MCF 10A (cell line): ENCODE measurements around the gene CXCR3. TPM values are rescaled to one million over a fixed set of nuclear protein-coding genes. Genes with fewer than 3 reads are reported as not detected.
"Not testable (repeated sequence)": the region's sequence is repeated elsewhere in the genome, so short reads cannot be mapped to it uniquely, and the experiment has no call there.

Source experiments
- BruUV-seq: library from RNA; stranded (reverse); fragments of 400-500 nt; replicated peaks from 2 replicates; lab custom pipeline; 2021; lab: Mats Ljungman, UMichigan
- CTCF ChIA-PET: fragments of 300-600 bp; sonication (Branson Sonifier 250); formaldehyde crosslinking; extraction: SDS; loops from one replicate; lab custom pipeline; 2021; ENCODE audit warnings: antibody characterized with exemption, inconsistent platforms; lab: Yijun Ruan, JAX
- POLR2A ChIA-PET: fragments of 300-600, 350-650 bp; sonication (Branson Sonifier 250); formaldehyde crosslinking; extraction: SDS; loops from one replicate; lab custom pipeline; 2020; ENCODE audit warnings: antibody characterized with exemption, inconsistent platforms; lab: Yijun Ruan, JAX
- DNase-seq: peaks from one replicate; pipeline ENCODE4 v3.0.0-alpha.2; 2018; ENCODE audit not compliant: unreplicated experiment
- H3K27ac Mint-ChIP-seq: one replicate; pipeline ENCODE4 v1.8.0; 2022; ENCODE audit warnings: mild to moderate bottlenecking, low read depth, mixed read lengths; ENCODE audit not compliant: unreplicated experiment
- H3K27me3 Mint-ChIP-seq: one replicate; pipeline ENCODE4 v1.8.0; 2022; ENCODE audit warnings: mixed read lengths; ENCODE audit not compliant: insufficient read depth, unreplicated experiment
- H3K36me3 Mint-ChIP-seq: one replicate; pipeline ENCODE4 v1.8.0; 2022; ENCODE audit warnings: mild to moderate bottlenecking, moderate library complexity, mixed read lengths; ENCODE audit not compliant: insufficient read depth, unreplicated experiment
- H3K4me1 Mint-ChIP-seq: one replicate; pipeline ENCODE4 v1.8.0; 2022; ENCODE audit warnings: mixed read lengths; ENCODE audit not compliant: insufficient read depth, unreplicated experiment
- H3K4me3 Mint-ChIP-seq: one replicate; pipeline ENCODE4 v1.8.0; 2022; ENCODE audit warnings: mild to moderate bottlenecking, moderate library complexity, mixed read lengths; ENCODE audit not compliant: unreplicated experiment
- H3K9me3 Mint-ChIP-seq: one replicate; pipeline ENCODE4 v1.8.0; 2022; ENCODE audit warnings: mixed read lengths; ENCODE audit not compliant: unreplicated experiment
- intact Hi-C: fragments of 100-400 bp; cut with micrococcal nuclease; formaldehyde crosslinking; loops from 2 replicates; pipeline ENCODE4 v1.14.1; 2022
- total RNA-seq: library from RNA; stranded (reverse); gene quantifications from 2 replicates; pipeline ENCODE4 v1.2.3, GENCODE V29; 2022
- TF ChIP-seq, protein P1 (sequence below): fragments of 200-600 bp; IDR thresholded peaks from one replicate; pipeline ENCODE4 v1.8.0; 2022; ENCODE audit warnings: antibody characterized with exemption, mild to moderate bottlenecking; ENCODE audit not compliant: unreplicated experiment

The CXCR3 gene
- total RNA-seq, 1 experiment from 2014 or later = not detected

DNA sequence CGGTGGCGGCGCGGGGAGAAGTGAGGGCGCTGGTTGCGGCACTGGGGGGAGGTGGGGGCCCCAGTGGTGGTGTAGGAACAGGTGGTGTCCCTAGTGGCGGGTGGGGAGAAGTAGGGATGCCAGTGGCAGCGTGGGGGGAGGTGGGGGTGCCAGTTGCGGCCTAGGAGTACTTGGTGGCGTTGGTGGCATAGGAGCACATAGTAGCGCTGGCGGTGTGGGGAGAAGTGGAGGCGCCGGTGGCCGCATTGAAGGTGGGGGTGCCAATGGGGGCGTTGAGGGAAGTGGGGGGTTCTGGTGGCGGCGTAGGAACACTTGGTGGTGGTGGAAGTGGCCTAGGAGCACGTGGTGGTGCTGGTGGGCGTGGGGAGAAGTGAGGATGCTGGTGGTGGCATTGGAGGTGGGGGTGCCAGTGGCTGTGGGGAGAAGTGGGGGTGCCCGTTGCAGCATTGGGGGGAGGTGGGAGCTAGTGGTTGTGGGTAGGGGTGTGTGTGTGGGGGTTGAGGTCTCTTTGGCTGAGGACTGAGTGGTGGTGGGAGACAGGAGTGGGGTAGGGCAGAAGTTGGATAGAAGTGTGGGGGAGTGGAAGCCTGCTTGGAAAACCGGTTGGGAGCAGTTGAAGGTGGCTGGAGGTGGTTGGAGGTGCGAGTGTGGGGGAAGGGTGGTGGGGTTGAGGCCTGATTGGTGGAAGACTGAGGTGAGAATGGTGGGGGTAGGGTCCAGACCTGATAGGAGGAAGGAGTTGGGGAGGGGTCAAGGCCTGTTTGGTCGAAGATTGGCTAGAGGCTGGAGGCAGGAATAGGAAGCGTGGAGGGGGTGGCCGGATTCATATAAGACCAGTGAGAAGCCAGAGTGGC lies 38.9 kb downstream of the CXCR3 start:
- intact Hi-C loops = no loop called here
- no peak overlapping the region for H3K4me3 Mint-ChIP-seq
- CTCF ChIA-PET = no interaction called here
- H3K36me3 Mint-ChIP-seq = peaks cover 48% of the 10 kb centered on the region
- H3K9me3 Mint-ChIP-seq = no peaks in the 10 kb centered on the region
- BruUV-seq = no TSS peak
- no peaks in the 10 kb centered on the region for H3K4me1 Mint-ChIP-seq
- peak overlapping the region; percentile 61 for H3K27ac Mint-ChIP-seq
- TF ChIP-seq, protein P1, sequence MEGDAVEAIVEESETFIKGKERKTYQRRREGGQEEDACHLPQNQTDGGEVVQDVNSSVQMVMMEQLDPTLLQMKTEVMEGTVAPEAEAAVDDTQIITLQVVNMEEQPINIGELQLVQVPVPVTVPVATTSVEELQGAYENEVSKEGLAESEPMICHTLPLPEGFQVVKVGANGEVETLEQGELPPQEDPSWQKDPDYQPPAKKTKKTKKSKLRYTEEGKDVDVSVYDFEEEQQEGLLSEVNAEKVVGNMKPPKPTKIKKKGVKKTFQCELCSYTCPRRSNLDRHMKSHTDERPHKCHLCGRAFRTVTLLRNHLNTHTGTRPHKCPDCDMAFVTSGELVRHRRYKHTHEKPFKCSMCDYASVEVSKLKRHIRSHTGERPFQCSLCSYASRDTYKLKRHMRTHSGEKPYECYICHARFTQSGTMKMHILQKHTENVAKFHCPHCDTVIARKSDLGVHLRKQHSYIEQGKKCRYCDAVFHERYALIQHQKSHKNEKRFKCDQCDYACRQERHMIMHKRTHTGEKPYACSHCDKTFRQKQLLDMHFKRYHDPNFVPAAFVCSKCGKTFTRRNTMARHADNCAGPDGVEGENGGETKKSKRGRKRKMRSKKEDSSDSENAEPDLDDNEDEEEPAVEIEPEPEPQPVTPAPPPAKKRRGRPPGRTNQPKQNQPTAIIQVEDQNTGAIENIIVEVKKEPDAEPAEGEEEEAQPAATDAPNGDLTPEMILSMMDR = no peak
- peaks cover 38% of the 10 kb centered on the region for H3K27me3 Mint-ChIP-seq
- no peak for DNase-seq
- POLR2A ChIA-PET = no interaction called here

DNA sequence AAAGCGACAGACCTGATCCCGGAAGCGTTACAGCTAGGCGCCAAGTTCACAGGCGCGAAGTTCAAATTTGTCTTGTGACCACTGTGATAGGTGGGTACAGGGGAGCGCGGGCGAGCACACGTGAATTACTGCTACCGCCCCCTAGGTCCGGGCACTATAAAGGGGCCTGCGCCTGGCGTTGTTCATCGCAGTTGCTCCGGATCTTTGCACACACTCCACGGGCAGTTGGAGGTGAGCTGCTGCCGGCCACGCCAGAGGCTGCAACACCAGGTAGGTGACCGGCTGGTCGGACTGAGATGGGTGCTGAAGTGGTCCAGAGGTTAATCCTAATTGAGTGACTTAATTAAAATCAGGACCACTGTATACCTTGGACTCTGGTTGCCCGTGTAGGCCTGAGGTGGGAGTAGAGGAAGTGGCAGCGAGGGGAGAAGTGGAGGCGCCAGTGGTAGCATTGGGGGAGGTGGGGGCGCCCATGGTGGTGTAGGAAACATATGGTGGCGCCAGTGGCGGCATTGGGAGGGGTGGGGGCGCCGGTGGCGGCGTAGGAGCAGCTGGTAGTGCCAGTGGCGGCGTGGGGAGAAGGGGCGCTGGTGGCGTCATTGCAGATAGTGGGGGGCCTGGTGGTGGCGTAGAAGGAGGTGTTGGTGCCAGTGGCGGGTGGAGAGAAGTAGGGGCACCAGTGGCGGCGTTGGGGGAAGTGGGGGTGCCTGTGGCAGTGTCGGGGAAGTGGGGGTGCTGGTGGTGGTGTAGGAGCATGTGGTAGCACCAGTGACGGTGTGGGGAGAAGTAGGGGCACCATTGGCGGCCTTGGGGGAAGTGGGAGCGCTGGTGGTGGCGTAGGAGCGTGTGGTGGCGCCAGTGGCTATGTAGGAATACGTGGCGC lies 39.8 kb downstream of the CXCR3 start, which contains the start of gene GCNA:
Gene GCNA (plus strand): TSS at position 185 of the 883 bp plus-strand sequence. CDS start 2,385 bp downstream, outside the sequence.
- H3K4me1 Mint-ChIP-seq = no peaks in the 10 kb centered on the region
- intact Hi-C loops = no loop called here
- H3K27me3 Mint-ChIP-seq = peaks cover 38% of the 10 kb centered on the region
- no TSS peak for BruUV-seq
- TF ChIP-seq, protein P1 = no peak
- no peaks in the 10 kb centered on the region for H3K9me3 Mint-ChIP-seq
- H3K4me3 Mint-ChIP-seq = no peak within 1 kb of the TSS
- H3K27ac Mint-ChIP-seq = no peak within 1 kb of the TSS
- peaks cover 57% of the 10 kb centered on the region for H3K36me3 Mint-ChIP-seq
- DNase-seq = no peak
- POLR2A ChIA-PET = no interaction called here
- CTCF ChIA-PET = no interaction called here

DNA sequence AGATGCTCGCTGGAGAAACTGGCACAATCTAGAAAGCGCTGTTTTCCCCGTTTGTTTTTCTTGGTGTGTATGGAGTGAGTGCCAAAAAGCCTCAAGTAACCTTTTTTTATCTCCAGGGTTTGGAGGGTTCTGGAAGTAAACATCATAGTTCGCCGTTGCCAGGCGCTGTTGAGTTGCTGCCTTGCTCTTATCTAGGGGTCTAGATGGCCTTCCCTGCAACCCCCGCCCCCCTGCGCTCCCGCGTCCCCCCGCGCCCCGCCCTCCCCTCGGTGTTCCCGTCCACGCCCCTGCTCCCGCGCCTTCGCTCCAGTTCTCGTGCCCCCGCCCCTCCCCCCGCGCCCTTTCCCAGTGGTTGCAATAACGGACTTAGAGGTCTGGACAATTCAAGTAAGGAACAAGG lies 40.6 kb downstream of the CXCR3 start:
- CTCF ChIA-PET = interaction anchor here (0.7 kb wide), 1 partner anchor 1222 kb away, joined by 3 read pairs; no protein-coding TSS in a partner anchor
- POLR2A ChIA-PET = no interaction called here
- Mint-ChIP-seq H3K9me3 (no peaks in the 10 kb centered on the region), H3K4me3 (no peak overlapping the region), H3K27me3 (peaks cover 33% of the 10 kb centered on the region), H3K4me1 (no peaks in the 10 kb centered on the region), H3K36me3 (peaks cover 60% of the 10 kb centered on the region), H3K27ac (no peak overlapping the region)
- DNase-seq = no peak
- intact Hi-C loops = no loop called here
- TF ChIP-seq, protein P1 = no peak
- BruUV-seq = no TSS peak

- Mint-ChIP-seq H3K4me3 (no peak overlapping the region), H3K9me3 (no peaks in the 10 kb centered on the region), H3K27me3 (peaks cover 27% of the 10 kb centered on the region), H3K36me3 (peaks cover 79% of the 10 kb centered on the region), H3K4me1 (no peaks in the 10 kb centered on the region), H3K27ac (no peak overlapping the region)
- intact Hi-C loops = no loop called here
- BruUV-seq = no TSS peak
- ChIA-PET CTCF (interaction anchor here (0.6 kb wide), 1 partner anchor 11 kb away, joined by 3 read pairs; no protein-coding TSS in a partner anchor), POLR2A (interaction anchor here (1.7 kb wide), 1 partner anchor 41 kb away, joined by 7 read pairs; the partner anchor contains the start of gene OGT)
- no peak for DNase-seq
- TF ChIP-seq, protein P1 = no peak
Observed at GRCh38 chrX:71573590-71573989, 44.7 kb downstream of the CXCR3 start.

DNA sequence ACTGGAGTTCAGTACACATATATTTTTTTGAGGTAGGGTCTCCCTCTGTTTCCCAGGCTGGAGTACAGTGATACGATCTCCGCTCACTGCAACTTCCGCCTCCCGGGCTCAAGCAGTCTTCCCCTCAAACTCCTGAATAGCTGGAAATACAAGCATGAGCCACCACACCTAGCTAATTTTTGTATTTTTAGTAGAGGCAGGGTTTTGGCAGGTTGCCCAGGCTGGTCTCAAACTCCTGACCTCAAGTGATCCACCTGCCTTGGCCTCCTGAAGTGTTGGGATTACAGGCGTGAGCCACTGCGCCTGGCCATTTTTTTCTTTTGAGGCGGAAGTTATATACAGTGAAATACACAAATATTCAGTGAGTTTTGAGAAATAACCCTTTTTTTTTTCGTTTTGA lies 46.9 kb downstream of the CXCR3 start:
- POLR2A ChIA-PET = not testable (repeated sequence)
- peaks cover 79% of the 10 kb centered on the region for H3K36me3 Mint-ChIP-seq

More for the DNA sequence above, 46.9 kb downstream of the CXCR3 start:
- intact Hi-C loops, H3K4me3 Mint-ChIP-seq, DNase-seq, H3K9me3 Mint-ChIP-seq, H3K4me1 Mint-ChIP-seq, BruUV-seq, H3K27ac Mint-ChIP-seq: not testable (repeated sequence)
- CTCF ChIA-PET = interaction anchor here (0.7 kb wide), 1 partner anchor 24 kb away, joined by 3 read pairs; no protein-coding TSS in a partner anchor
- H3K27me3 Mint-ChIP-seq = peaks cover 29% of the 10 kb centered on the region
